Measurements from ENCODE around the gene THAP4. TPM values are rescaled to one million over a fixed set of nuclear protein-coding genes. Genes with fewer than 3 reads are reported as not detected.

The THAP4 gene
- total RNA-seq, 1 donor from 2014 or later: 32.4 TPM

GRCh38 chr2:241678784-241679540, 42.0 kb upstream of the THAP4 start:
- no peak overlapping the region for H3K4me3 Mint-ChIP-seq (ENCODE audit: unreplicated experiment)
- H3K36me3 Mint-ChIP-seq (ENCODE audit: unreplicated experiment): no peaks in the 10 kb centered on the region
- no peaks in the 10 kb centered on the region for H3K4me1 Mint-ChIP-seq (ENCODE audit: low read depth, unreplicated experiment)

GRCh38 chr2:241678307-241678706, 41.3 kb upstream of the THAP4 start:
- H3K27me3 Mint-ChIP-seq (ENCODE audit: unreplicated experiment): peaks cover 11% of the 10 kb centered on the region
- no peak overlapping the region for H3K4me3 Mint-ChIP-seq (ENCODE audit: unreplicated experiment)
- H3K27ac Mint-ChIP-seq (ENCODE audit: unreplicated experiment): no peak overlapping the region
- no peaks in the 10 kb centered on the region for H3K36me3 Mint-ChIP-seq (ENCODE audit: unreplicated experiment)
- DNase-seq: no peak
- peaks cover 8% of the 10 kb centered on the region for H3K9me3 Mint-ChIP-seq (ENCODE audit: unreplicated experiment)
- no peaks in the 10 kb centered on the region for H3K4me1 Mint-ChIP-seq (ENCODE audit: low read depth, unreplicated experiment)
- no peak for TF ChIP-seq CTCF (IDR thresholded peaks at IDR 0.05; ENCODE audit: partially characterized antibody, unreplicated experiment)

More at GRCh38 chr2:241678784-241679540, 42.0 kb upstream of the THAP4 start:
- peaks cover 9% of the 10 kb centered on the region for H3K27me3 Mint-ChIP-seq (ENCODE audit: unreplicated experiment)
- no peak for TF ChIP-seq CTCF (IDR thresholded peaks at IDR 0.05; ENCODE audit: partially characterized antibody, unreplicated experiment)
- DNase-seq: no peak
- no peak overlapping the region for H3K27ac Mint-ChIP-seq (ENCODE audit: unreplicated experiment)
- H3K9me3 Mint-ChIP-seq (ENCODE audit: unreplicated experiment): peaks cover 6% of the 10 kb centered on the region

DNA sequence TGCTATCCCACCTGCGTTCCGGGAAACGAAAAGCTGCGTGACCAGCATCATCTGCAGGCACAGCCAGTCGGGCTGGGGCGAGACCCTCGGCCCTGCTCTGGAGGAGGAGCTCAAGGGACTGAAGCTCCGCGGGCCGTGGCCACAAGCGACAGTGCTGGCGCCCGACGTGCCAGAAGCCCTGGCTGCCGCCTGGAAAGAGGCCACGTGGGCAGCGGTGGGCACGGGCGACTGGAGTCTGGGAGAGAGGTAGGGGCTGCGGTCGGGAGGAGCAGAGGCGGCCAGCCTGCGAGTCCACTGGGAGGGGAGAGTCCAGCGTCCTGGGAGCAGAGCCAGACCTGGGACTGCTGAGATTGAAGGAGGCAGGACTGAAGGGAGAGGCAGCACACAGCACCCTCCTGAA, 40.4 kb upstream of the THAP4 start:
- DNase-seq: no peak
- peaks cover 8% of the 10 kb centered on the region for H3K9me3 Mint-ChIP-seq (ENCODE audit: unreplicated experiment)
- H3K4me3 Mint-ChIP-seq (ENCODE audit: unreplicated experiment): no peak overlapping the region
- TF ChIP-seq CTCF (IDR thresholded peaks at IDR 0.05; ENCODE audit: partially characterized antibody, unreplicated experiment): no peak
- H3K36me3 Mint-ChIP-seq (ENCODE audit: unreplicated experiment): no peaks in the 10 kb centered on the region
- H3K4me1 Mint-ChIP-seq (ENCODE audit: low read depth, unreplicated experiment): no peaks in the 10 kb centered on the region
- H3K27ac Mint-ChIP-seq (ENCODE audit: unreplicated experiment): no peak overlapping the region
- H3K27me3 Mint-ChIP-seq (ENCODE audit: unreplicated experiment): peaks cover 11% of the 10 kb centered on the region

DNA sequence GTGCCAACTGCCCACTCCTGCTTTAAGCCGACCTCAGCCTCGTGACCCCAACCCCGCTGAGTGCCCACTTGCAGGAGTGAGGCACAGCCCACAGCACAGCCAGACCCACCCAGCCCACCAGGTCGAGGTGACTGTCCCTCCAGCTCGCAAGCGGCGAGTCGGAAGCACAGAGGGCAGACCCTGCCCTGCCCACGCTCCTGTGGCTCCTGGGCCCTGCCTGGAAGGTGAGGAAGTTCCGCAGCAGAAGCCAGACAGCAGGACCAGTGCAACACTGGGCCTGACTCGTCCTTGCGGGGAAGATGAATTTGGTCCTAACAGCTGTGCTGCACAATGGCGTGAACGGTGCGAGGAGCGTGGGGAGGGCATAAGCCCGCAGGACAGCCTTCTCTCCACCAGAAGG, 39.7 kb upstream of the THAP4 start:
- Mint-ChIP-seq H3K9me3 (ENCODE audit: unreplicated experiment) (peaks cover 8% of the 10 kb centered on the region), H3K27me3 (ENCODE audit: unreplicated experiment) (peaks cover 11% of the 10 kb centered on the region), H3K4me1 (ENCODE audit: low read depth, unreplicated experiment) (no peaks in the 10 kb centered on the region), H3K36me3 (ENCODE audit: unreplicated experiment) (no peaks in the 10 kb centered on the region), H3K4me3 (ENCODE audit: unreplicated experiment) (no peak overlapping the region), H3K27ac (ENCODE audit: unreplicated experiment) (no peak overlapping the region)
- TF ChIP-seq CTCF (IDR thresholded peaks at IDR 0.05; ENCODE audit: partially characterized antibody, unreplicated experiment): no peak
- no peak for DNase-seq

- no peak for DNase-seq
- Mint-ChIP-seq H3K36me3 (ENCODE audit: unreplicated experiment) (no peaks in the 10 kb centered on the region), H3K9me3 (ENCODE audit: unreplicated experiment) (peaks cover 8% of the 10 kb centered on the region), H3K27me3 (ENCODE audit: unreplicated experiment) (peaks cover 10% of the 10 kb centered on the region), H3K27ac (ENCODE audit: unreplicated experiment) (no peak overlapping the region), H3K4me3 (ENCODE audit: unreplicated experiment) (no peak overlapping the region), H3K4me1 (ENCODE audit: low read depth, unreplicated experiment) (no peaks in the 10 kb centered on the region)
- no peak for TF ChIP-seq CTCF (IDR thresholded peaks at IDR 0.05; ENCODE audit: partially characterized antibody, unreplicated experiment)
These were observed 38.9 kb upstream of the THAP4 start for GRCh38 chr2:241675885-241676284.
